CD4-positive, alpha-beta T cell treated with Interleukin-6 at 100 ng/mL for 8 hours (primary cell): ENCODE measurements around the gene WDR7.

ENCODE experiments used
- DNase-seq: peaks from one replicate; pipeline ENCODE4 v3.0.0-alpha.2; 2020; ENCODE audit warnings: mixed read lengths, low spot score

Gene WDR7

DNA sequence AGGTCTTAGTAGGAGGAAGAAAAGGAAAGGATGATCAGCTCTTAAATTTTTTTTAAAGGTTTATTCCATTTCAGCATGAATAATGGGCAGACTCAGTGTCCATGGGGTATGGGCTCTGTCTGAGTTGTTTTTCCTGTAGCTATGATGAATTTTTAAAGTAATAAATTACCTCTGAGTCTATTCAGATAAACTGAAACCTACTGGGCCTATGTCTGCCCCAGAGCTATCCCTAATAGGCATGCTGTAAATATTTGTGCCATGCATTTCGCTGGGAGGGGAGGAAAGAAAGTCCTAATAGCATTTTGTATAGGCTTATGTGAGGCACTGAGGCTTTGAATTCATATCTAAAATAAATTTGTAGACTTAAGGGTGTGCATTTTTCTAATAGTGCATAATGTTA lies 285.3 kb downstream of the WDR7 start:
- DNase-seq = no peak

DNA sequence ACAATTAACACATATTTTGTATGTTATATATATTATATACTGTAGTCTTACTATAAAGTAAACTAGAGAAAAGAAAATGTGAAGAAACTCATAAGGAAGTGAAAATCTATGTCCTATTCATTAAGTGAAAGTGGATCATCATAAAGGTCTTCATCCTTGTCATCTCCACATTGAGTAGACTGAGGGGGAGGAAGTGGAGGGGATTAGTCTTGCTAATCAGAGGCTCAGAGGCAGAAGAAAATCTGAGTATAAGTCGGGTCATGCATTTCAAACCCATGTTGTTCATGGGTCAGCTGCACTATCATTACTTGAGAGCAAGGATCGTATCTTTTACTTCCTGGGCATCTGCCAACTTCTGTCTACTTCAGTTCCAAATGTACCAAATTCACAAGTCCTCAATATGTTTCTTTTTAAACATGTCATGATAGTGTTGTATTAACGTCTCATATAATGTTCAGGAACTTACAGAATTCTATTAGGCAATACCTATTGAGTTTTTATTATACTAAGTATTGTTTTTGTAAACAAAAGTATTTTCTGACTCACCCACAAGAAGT lies 286.8 kb downstream of the WDR7 start:
- DNase-seq = no peak

DNA sequence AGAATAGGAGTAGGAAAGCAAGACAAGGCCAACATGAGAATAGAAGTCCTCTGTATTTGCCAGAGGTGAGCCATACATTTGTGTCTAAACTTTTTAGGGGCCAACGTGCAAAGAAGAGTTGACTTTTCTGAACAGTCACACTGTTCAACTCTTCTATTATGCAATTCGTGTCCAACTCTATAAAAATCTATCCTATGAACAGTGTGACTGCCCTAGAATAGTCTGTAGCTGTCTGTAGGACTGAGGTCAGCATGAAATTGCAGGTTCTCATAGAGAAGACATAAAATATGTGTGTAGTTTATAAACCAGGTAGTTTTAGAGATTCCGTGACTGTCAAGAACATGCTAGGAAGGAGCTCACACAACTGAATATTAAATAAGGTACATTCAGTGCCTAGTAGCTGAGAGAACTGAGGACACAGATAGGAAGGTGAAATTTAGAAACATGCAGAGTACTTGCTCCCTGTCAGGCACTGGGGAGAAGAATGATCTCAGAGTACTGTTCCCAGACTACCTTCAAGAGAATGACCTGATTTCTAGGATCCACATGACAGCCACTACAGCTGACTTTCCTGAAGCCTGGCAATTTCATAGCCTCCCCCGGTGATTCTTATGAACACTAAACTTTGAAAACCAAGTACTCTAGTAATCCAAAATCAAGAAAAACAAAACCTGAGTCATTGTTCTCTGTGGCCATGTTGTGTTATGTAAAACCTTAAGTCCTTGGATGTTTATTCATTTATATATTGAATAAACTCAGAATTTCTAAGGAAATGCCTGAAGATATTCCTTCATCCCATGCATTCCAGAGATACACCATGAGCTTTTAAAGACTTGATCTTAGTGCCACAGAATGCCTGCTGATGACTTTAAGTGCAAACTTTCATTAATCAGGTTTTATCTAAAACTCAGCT lies 294.3 kb downstream of the WDR7 start:
- no peak for DNase-seq

DNA sequence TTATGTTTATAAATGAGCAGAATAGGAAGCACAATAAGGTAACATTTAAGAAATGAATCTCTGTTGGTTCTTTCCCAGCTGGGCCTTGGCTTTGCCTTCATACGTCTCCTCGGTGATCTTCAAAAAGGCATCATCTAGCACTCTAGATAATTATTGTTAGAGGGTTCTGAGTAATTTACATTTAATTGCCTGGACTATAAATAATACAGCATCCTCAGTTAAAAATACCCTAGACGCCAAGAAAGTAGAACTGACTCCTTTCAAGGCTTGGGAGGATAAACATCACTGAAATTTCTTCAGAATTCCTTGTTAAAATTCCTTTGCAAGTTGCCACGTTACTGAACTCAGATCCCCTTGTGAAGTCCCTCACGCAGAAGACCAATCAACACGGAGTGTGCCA lies 296.1 kb downstream of the WDR7 start:
- no peak for DNase-seq

DNA sequence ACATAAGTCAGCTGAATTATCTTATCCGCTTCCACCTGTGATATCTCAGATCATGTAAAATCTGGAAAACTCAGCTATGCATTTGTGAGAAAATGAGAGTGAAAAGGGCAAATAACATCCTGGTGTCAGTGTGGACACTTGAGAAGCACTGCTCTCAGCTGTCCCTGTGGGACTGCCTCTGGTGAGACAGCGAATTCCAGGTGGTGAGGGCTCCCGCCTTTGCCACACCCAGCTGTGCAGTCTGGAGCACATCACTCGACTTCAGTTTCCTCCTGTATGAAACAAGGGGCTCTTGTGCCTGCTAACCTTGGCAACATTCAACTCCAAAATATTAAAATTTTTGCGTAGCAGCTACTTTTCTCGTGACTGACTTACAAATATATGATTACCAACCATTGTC lies 300.9 kb downstream of the WDR7 start:
- DNase-seq = no peak

DNA sequence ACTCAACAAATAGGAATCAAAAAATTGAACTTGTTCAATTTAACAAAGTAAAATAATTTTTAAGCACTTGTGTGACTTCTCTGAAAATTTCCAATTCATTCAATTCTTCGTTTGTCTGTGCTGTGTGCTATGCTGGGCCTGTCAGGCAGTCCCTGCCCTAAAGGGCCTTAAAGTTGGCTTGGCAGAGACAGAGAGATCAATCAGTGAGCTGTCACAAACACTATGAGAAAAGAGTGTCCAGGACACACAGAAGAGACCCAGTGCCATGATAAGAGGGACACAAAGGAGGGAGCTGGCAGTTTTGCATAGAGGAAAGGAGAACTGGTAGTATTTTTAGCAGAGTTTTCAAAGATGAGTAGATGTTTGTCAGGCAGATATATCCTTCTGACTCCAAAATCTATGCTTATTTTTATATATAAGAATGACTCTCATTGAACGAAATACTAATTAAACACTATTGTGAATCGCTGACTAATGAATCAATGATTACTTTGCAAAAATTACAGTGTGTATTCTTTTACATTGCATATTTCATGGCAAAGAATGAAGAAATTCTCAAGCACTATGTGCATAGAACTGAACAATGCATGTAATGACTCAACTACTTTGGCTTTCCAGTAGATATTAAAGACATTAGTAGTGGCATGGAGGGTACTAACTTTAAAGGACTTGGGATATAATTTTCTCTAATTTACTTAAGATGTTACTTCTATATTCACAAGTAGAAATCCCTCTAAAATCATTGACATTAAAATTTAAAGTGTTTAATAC lies 302.5 kb downstream of the WDR7 start:
- DNase-seq = no peak

DNA sequence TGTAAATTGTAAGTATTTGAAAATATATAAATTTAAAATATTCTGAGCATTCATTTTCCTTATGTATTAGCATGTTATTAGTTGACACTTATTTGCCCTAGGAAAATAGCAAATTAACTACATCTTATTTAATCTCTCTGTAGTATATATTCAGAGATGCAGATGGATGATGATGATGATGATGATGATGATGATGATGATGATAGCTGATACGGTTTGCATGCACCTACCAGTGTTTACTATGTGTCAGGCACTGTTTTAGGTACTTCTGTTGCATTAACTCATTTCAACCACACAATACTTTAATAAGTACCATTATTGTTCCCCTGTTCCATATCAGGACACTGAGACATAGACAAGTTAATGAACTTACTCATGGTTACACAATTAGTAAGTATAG lies 304.3 kb downstream of the WDR7 start:
- DNase-seq = no peak

DNA sequence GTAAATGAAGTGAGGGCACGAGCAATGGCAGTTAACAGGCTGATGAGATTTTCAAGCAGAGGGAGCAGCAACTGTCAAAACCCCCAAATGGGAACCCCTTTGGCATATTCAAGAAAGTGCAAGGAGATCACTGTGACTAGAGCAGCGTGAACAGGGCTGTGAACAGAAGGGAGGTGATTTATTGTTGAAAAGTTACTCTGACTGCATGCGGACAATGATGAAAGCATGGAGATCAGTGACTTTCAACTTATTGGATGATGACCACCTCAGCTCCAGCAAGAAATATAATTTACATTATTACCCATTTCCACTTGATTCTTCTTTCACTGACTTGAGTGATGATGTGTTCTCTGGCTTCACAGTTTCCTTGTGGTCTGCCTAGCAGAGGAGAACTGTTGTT lies 308.0 kb downstream of the WDR7 start:
- DNase-seq = no peak

DNA sequence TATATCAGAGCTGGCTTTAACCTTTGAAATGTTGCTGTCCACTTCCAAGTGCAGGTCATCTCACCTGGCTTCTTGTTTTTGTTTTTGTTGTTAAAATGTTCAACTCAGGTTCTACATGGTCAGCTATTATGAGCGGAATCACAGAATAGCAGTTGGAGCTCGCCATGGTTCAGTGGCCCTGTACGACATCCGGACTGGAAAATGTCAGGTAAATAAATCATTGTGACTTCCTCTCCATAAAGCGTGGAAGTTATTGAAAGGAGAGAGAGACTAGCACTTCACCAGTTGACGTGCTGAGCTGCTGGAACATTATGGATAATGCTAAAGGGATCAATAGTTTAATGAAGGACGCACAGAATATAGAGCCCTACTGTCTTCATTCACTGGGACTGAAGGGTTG lies 311.2 kb downstream of the WDR7 start:
- DNase-seq = no peak

DNA sequence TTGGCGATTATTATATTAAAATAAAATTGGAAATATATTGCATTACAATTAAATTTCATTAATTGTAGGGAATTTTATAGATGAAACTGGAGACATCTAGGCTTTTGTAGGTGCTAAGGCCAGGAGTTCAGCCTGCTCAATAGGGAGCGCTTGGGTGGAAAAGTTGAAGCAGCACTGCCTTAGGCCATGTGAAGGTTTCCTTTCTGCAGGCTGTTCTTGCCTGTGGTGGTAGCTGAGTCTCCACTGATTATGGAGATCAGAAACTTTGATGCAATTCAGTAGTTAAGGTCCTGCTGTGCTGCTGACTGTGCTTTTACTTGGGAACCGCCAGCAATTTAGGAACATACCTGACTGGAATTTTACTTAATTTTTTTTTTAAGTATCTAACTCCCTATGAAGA lies 315.9 kb downstream of the WDR7 start:
- DNase-seq = no peak

DNA sequence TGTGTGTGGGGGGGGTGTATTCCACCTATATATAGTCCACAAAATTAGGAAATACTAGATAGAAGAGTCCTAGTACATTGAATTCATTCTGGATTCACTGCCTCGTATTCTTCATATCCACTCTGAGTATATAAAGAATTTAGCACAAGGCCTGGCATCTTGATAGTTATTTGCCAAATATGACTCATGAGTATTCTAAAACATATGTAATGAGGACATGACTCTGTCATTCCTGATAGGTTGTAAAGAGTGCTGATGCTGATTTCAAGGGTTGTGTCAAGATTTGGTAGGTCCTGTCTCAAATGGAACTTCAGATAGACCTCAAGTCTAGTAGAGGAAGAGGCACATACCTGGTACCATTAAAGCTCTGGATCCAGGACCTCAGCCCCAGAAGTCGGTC lies 322.3 kb downstream of the WDR7 start:
- no peak for DNase-seq

DNA sequence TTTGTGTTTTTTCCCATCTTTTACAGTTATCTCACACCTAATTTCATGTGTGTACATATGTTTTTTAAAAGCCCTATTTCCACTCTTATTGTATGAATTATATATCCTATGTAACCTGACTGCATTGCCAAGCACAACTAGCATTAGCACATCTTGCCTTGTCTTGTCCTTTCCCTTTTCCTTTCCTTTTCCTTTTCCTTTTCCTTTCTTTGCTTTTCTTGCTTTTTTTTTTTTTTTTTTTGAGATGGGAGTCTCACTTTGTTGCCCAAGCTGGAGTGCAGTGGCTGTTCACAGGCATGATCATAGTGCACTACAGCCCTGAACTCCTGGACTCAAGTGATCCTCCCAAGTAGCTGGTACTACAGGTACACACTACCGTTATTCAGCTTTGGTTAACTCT lies 323.0 kb downstream of the WDR7 start:
- DNase-seq = no peak

DNA sequence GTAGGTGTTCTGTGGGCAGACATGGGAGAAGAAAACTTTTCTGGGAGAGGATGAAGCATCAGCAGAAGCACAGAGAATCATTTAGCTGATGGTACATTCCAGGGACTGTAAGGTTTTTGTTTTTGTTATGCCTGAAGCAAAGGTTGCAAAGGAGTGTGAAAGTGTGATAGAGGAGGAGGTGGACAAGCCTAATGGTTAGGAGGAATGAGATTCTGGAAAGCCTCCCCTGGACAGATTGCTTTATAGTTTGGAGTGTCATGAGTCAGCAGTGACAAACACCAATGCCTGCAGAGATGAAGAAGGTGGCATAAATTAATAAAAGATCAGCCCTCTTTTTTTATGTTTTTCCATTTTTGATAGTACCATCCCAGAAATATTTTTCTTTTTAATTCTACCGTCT lies 324.1 kb downstream of the WDR7 start:
- no peak for DNase-seq

DNA sequence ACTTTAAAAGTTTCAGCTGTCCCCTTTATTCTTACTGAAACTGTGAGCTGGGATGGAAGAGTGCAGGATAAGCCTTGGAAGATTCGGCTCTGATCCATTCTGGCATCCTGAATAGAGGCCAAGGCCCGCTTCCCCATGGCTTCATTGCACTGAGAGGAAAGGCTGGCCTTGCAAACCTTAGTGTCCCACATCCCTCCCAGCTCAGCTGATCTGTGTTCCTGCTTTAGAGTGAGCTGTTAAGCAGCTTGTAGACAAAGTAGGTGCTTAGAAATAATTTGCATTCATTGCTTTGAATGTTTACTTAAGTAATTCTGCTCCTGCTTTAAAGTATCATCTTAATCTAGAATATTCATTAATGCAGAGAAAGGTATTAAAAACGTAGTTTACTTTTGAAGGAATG lies 326.1 kb downstream of the WDR7 start:
- no peak for DNase-seq

DNA sequence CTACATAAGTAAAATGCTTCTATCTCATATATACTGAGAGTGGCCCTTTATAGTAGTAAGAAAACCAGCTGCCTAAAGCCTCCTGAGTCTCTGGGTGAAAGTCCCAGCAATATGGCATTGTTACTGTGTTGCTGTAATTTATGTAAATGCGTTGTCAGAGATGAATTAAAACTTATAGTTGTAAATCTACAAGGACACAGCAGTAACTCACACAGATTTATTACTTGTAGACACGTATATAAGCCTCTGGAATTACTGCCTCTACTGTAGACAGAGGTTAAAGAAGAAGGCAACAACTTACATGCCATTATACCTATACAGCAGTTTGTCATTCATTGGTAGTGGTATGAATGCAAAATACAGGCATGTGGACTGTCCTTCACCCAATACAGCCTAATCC lies 326.6 kb downstream of the WDR7 start:
- no peak for DNase-seq

DNA sequence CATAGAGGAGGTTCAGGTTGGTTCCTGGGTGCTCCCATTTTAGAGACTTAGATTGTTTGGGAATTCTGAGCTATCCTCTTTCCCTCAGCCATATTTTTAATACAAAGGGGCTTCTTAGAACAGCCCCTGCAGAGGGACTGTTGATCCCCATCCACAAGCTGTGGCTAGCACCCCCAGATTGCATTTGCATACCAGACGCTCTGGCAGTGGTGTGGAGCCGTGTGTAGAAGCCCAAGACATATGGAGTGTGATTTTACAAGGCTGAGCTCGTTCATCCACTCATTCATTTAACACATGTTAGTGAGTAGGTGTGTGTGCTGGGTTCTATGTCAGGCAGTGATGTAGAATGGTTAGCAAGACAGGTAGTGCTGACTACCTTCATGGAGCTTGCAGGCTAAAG lies 329.0 kb downstream of the WDR7 start:
- DNase-seq = no peak

DNA sequence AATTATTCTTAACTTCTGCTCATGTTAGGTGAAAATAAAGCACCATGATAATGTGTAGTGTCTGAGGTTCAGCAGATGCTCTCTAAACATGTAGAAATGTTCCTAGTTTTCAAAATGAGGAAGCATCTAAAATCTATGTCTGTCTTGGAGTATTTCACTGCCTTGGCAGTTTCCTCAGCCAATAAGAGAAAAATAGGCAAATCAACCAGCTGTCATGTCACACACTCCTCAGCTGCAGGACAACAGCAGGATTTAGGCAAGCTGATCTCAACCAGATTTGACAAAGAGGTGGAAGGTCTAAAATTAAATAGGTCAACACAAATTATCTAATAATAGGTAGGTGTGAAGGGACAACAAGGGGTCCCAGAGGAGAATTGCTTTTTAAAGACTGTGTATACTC lies 331.6 kb downstream of the WDR7 start:
- no peak for DNase-seq

DNA sequence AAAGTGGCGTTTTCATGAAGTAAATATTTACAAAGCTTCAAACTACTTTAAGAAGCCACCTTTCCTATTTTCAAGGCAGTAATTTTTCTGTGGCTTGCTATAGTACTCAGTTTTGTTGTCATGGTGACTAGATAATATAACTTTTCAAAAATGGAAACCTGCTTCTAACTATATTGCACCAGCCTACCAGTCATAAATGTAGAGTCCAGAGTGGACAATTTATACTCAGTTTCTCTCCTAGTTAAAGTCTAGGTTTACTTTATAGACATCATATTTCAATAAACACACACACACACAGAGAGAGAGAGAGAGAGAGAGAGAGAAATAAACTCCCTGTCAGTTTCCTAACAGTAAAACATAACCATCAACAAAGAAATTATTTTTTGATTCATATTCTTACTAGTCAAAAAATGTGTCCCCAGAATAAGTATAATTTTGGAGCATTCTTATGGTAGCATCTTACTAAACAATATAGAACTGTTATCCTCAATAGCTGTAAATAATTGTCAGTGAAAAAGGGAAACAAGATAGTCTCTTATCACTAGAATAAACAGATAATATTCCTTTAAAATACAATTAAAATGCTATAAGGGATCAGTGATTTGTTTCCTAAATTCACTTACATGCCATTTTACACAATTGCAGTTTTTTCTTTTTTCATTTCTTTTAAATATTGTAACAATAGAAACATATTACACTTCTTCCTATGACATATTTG lies 332.3 kb downstream of the WDR7 start:
- no peak for DNase-seq

DNA sequence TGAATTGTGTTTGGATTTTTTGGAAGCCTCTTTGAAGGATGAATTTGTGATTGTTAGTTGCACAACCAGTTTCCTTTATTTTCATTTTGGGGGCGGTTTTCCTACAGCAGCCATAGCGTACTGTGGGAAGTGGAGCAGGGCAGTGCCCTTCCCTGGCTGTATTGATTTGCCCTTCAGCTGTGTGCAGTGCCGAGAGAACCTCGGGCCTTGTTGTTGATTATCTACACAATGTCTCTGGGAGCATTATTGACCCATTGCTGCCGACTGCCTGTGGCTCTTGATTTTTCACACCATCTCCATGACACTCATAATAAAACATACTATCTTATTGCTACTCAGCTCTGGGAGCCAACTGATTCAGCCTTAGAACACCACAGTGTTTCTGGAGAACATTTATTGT lies 333.6 kb downstream of the WDR7 start:
- DNase-seq = no peak

DNA sequence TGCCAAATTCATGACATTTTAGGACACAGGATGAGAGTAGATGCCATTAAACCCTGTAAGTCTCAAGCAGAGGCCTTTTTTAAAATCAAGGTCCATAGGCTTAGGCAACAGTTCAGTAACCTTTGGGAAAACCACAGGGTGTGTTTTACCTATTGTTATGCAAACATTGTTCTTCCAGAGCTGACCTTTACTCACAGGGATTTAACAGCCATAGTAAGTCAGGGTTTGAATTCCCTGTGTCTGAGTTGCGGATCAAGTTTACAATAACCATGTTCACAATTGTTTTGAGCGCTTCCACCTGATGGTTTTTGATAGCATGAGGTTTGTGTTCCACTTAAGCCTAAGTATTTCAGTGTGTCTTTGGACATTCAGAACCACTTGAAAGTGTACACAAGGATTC lies 335.7 kb downstream of the WDR7 start:
- DNase-seq = no peak

DNA sequence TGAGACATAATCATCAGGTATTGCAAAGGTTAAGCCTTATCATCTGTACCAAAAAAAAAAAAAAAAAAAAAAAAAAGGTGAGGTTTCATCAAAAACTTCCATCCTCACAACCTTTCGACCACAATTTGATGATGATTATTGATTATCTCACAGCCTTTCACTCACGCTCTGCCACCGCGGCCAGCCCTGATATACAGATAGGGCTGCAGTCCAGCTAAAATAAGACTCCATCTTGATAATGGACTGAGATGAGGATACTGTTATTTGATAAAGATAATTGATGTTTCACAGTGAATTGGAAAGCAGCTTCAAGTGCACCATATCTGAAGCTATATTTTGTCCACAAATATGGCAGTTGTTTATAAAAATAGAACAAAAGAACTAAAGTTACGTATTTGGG lies 336.1 kb downstream of the WDR7 start:
- DNase-seq = no peak

DNA sequence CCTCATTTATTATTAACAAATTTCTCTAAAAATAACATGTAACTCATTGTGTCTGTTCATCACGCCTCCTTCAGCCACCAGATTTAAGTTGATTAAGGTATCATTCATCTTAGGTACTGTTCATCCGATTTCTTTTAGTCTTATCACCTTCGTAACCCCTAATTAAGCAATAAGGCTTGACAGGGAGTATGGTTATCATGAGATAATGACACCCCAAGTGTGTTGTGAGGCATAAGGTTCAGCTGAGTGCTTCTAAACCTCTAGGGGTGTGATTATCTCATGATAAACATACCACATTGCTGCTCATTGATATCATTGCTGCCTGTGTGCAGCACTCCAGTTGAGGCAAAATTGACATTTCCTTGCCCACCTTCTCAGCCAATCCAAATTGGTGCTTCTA lies 336.9 kb downstream of the WDR7 start:
- no peak for DNase-seq

DNA sequence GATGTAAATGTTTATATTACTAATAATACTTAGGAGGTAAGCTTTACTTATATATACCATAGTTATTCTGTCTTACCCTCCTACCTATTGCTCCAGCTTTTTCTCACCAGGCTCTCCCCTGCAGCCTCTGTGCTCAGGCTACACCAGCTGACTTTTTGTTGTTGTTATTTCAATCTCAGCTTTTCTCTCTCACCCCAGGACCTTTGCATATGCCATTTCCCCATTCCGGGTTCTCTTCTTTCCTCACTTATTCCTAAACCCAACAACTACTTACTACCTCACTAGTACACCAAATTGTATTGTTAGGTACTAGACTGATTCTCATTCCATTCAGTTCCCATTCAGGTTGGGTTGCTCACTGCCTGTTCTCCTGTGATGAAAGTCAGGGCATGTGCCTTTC lies 339.5 kb downstream of the WDR7 start:
- no peak for DNase-seq
